ENCODE measurements around the gene SDHC. TPM values are rescaled to one million over a fixed set of nuclear protein-coding genes. Genes with fewer than 3 reads are reported as not detected.
A peak's percentile ranks its signal among the peaks of the same experiment; 100 is the strongest.

SDHC gene
- total and polyA plus RNA-seq, 2 of the 8 experiments (the other 6 are each of a cell fraction or from before 2014, with no cell fraction given) = 224 to 305 TPM

- no peak for TF ChIP-seq YY1 (IDR thresholded peaks at IDR 0.05; ENCODE audit: low read depth, low read length)
- TF ChIP-seq SP2 (IDR thresholded peaks at IDR 0.05; ENCODE audit: low read length) = no peak
- TF ChIP-seq ATF2 (IDR thresholded peaks at IDR 0.05; ENCODE audit: low read length) = peak; percentile 76
- TF ChIP-seq SIRT6 (IDR thresholded peaks at IDR 0.05; ENCODE audit: low read length) = no peak
- no peak for TF ChIP-seq RNF2 (IDR thresholded peaks at IDR 0.05; ENCODE audit: borderline replicate concordance, low read depth, low read length, missing control alignments, poor library complexity, severe bottlenecking)
- TF ChIP-seq TCF12 (IDR thresholded peaks at IDR 0.05; ENCODE audit: low read depth, low read length) = no peak
- TF ChIP-seq SIX5 (IDR thresholded peaks at IDR 0.05; ENCODE audit: low read depth, low read length) = no peak
- TF ChIP-seq BRCA1 (IDR thresholded peaks at IDR 0.05; ENCODE audit: low read depth, low read length) = no peak
- no peak for TF ChIP-seq EZH2 (IDR thresholded peaks at IDR 0.05; ENCODE audit: low read depth, low read length, severe bottlenecking)
- TF ChIP-seq CREB1 (IDR thresholded peaks at IDR 0.05) = peak; percentile 73
- TF ChIP-seq NANOG (IDR thresholded peaks at IDR 0.05; ENCODE audit: insufficient read depth, low read depth, low read length, poor library complexity, severe bottlenecking) = no peak
- peak; percentile 59; the same call in 1 of the 2 replicates for TF ChIP-seq BACH1 (IDR thresholded peaks at IDR 0.05; ENCODE audit: low read length)
- no peak for TF ChIP-seq JUN (IDR thresholded peaks at IDR 0.05; ENCODE audit: low read depth, low read length)
- TF ChIP-seq RBBP5 (IDR thresholded peaks at IDR 0.05; ENCODE audit: borderline replicate concordance, low read depth, low read length) = peak; percentile 100
- TF ChIP-seq GTF2F1 (IDR thresholded peaks at IDR 0.05; ENCODE audit: borderline replicate concordance, low read depth, low read length) = no peak
- peak; percentile 62; the same call in 1 of the 2 replicates for TF ChIP-seq POLR2AphosphoS5 (IDR thresholded peaks at IDR 0.05; ENCODE audit: low read depth, low read length)
- no peak for TF ChIP-seq CEBPB (IDR thresholded peaks at IDR 0.05; ENCODE audit: low read depth, low read length)
- TF ChIP-seq MAFK (IDR thresholded peaks at IDR 0.05; ENCODE audit: low read depth, low read length) = peak; percentile 64; the same call in 1 of the 2 replicates
- TF ChIP-seq SAP30 (IDR thresholded peaks at IDR 0.05; ENCODE audit: insufficient read depth, insufficient replicate concordance, low read length) = no peak
- no peak for TF ChIP-seq BCL11A (IDR thresholded peaks at IDR 0.05; ENCODE audit: low read depth in 2 of 2, low read length in 2 of 2)
Observed at GRCh38 chr1:161399257-161399998, 85.2 kb downstream of the SDHC start (continued).

All from H1 (cell line).